Measurements from ENCODE around the gene SMAD3. TPM values are rescaled to one million over a fixed set of nuclear protein-coding genes. Genes with fewer than 3 reads are reported as not detected.

The SMAD3 gene
- polyA plus RNA-seq, 1 donor from 2014 or later, result 1.0 TPM

- Histone ChIP-seq H3K9ac (ENCODE audit: low read length) (no peak overlapping the region), H3K79me2 (replicated peaks; ENCODE audit: insufficient read depth, low read length) (peaks cover 14% of the 10 kb centered on the region), H3K9me3 (ENCODE audit: low read length) (no peaks in the 10 kb centered on the region), H3K4me3 (ENCODE audit: low read length) (no peak overlapping the region), H3K4me2 (ENCODE audit: low read length) (no peak overlapping the region), H3K9me2 (ENCODE audit: insufficient read depth, low read length) (no peaks in the 10 kb centered on the region), H3K27me3 (ENCODE audit: insufficient read depth, low read depth, low read length) (no peaks in the 10 kb centered on the region), H3K36me3 (ENCODE audit: insufficient read depth, low read length) (no peaks in the 10 kb centered on the region), H2AFZ (ENCODE audit: low read depth, low read length) (no peak overlapping the region), H4K20me1 (ENCODE audit: insufficient read depth) (no peaks in the 10 kb centered on the region), H3K27ac (ENCODE audit: low read length) (no peak overlapping the region), H3F3A (ENCODE audit: insufficient read depth, low read length, poor library complexity, severe bottlenecking) (no peaks in the 10 kb centered on the region)
- TF ChIP-seq TAF1 (IDR thresholded peaks at IDR 0.05; ENCODE audit: low read depth), result no peak
- peak; percentile 23 for TF ChIP-seq EP300 (conservative IDR thresholded peaks at IDR 0.05; ENCODE audit: poor library complexity, severe bottlenecking)
Observed at GRCh38 chr15:67095912-67096311, 30.5 kb downstream of the SMAD3 start.

- H4K20me1 ChIP-seq (ENCODE audit: insufficient read depth), result no peaks in the 10 kb centered on the region
- H3K4me2 ChIP-seq (ENCODE audit: low read length), result no peak overlapping the region
- H3K79me2 ChIP-seq (replicated peaks; ENCODE audit: insufficient read depth, low read length), result peaks cover 14% of the 10 kb centered on the region
Observed at GRCh38 chr15:67096546-67097294, 31.3 kb downstream of the SMAD3 start.

More at GRCh38 chr15:67096546-67097294, 31.3 kb downstream of the SMAD3 start:
- Histone ChIP-seq H3K9me3 (ENCODE audit: low read length) (no peaks in the 10 kb centered on the region), H3K36me3 (ENCODE audit: insufficient read depth, low read length) (no peaks in the 10 kb centered on the region), H2AFZ (ENCODE audit: low read depth, low read length) (no peak overlapping the region), H3K4me3 (ENCODE audit: low read length) (no peak overlapping the region), H3K9me2 (ENCODE audit: insufficient read depth, low read length) (no peaks in the 10 kb centered on the region), H3K27me3 (ENCODE audit: insufficient read depth, low read depth, low read length) (no peaks in the 10 kb centered on the region), H3K9ac (ENCODE audit: low read length) (no peak overlapping the region), H3F3A (ENCODE audit: insufficient read depth, low read length, poor library complexity, severe bottlenecking) (no peaks in the 10 kb centered on the region), H3K27ac (ENCODE audit: low read length) (no peak overlapping the region)
- TF ChIP-seq EZH2 (IDR thresholded peaks at IDR 0.05; ENCODE audit: borderline replicate concordance, insufficient read depth, low read length, poor library complexity, severe bottlenecking) (no peak), SMC3 (conservative IDR thresholded peaks at IDR 0.05; ENCODE audit: poor library complexity) (no peak), EP300 (conservative IDR thresholded peaks at IDR 0.05; ENCODE audit: poor library complexity, severe bottlenecking) (no peak), POLR2AphosphoS5 (IDR thresholded peaks at IDR 0.05) (no peak), MXI1 (conservative IDR thresholded peaks at IDR 0.05; ENCODE audit: poor library complexity, severe bottlenecking) (no peak), TAF1 (IDR thresholded peaks at IDR 0.05; ENCODE audit: low read depth) (no peak), REST (IDR thresholded peaks at IDR 0.05; ENCODE audit: borderline replicate concordance) (no peak), RAD21 (conservative IDR thresholded peaks at IDR 0.05) (no peak), CTCF (IDR thresholded peaks at IDR 0.05; ENCODE audit: poor library complexity, severe bottlenecking) (no peak)

All from neural cell (in vitro differentiated cells).